ENCODE data around the gene AKAP9.

GRCh38 chr7:92013611-92014010 lies 72.9 kb downstream of the AKAP9 start:
- TF ChIP-seq CTCF (conservative IDR thresholded peaks at IDR 0.05) = no peak
- TF ChIP-seq EZH2 (IDR thresholded peaks at IDR 0.05; ENCODE audit: low read depth) = no peak

Measured in PC-9 (cell line).